K562 (cell line): ENCODE measurements around the gene NLRP6. TPM values are rescaled to one million over a fixed set of nuclear protein-coding genes. Genes with fewer than 3 reads are reported as not detected.

Source experiments
- CBX5 ChIP-seq: IDR thresholded peaks from 2 replicates; pipeline ENCODE4 v1.6.1; 2014; ENCODE audit warnings: low read depth, borderline replicate concordance
- COPS2 ChIP-seq: fragments of 450-650 bp; conservative IDR thresholded peaks from 2 replicates; pipeline ENCODE4 v1.6.1; 2016; ENCODE audit warnings: mild to moderate bottlenecking, moderate library complexity
- CTCFL ChIP-seq: IDR thresholded peaks from 2 replicates; pipeline ENCODE4 v1.6.1; 2011; ENCODE audit warnings: borderline replicate concordance, low read depth, mild to moderate bottlenecking, moderate library complexity, low read length; ENCODE audit not compliant: insufficient read depth, poor library complexity, severe bottlenecking
- EP300 ChIP-seq: IDR thresholded peaks from 2 replicates; pipeline ENCODE4 v1.6.1; 2012; ENCODE audit warnings: low read length, improper control_type of control experiment
- EP400 ChIP-seq: fragments of 450-650 bp; IDR thresholded peaks from 2 replicates; pipeline ENCODE4 v1.6.1; 2017; ENCODE audit warnings: antibody characterized with exemption, mild to moderate bottlenecking, moderate library complexity
- ESRRA ChIP-seq: fragments of 450-650 bp; IDR thresholded peaks from 2 replicates; pipeline ENCODE4 v1.6.1; 2014; ENCODE audit warnings: low read depth, mild to moderate bottlenecking, moderate library complexity, borderline replicate concordance
- ESRRB ChIP-seq: fragments of 250-450 bp; sonication (Bioruptor Pico); IDR thresholded peaks from 2 replicates; pipeline ENCODE4 v1.5.0; 2020; ENCODE audit warnings: mild to moderate bottlenecking, moderate library complexity, borderline replicate concordance
- GTF2F1 ChIP-seq: IDR thresholded peaks from 2 replicates; pipeline ENCODE4 v1.6.1; 2011; ENCODE audit warnings: low read depth, low read length, improper control_type of control experiment
- LARP7 ChIP-seq: fragments of 450-650 bp; IDR thresholded peaks from 2 replicates; pipeline ENCODE4 v1.6.1; 2016
- LEF1 ChIP-seq: fragments of 450-650 bp; IDR thresholded peaks from 2 replicates; pipeline ENCODE4 v1.6.1; 2016; ENCODE audit warnings: mild to moderate bottlenecking
- MCM5 ChIP-seq: fragments of 450-650 bp; IDR thresholded peaks from 2 replicates; pipeline ENCODE4 v1.6.1; 2016; ENCODE audit warnings: low read depth
- NRF1 ChIP-seq, 2 experiments: fragments of 450-650 bp; IDR thresholded peaks in 1 of 2; conservative IDR thresholded peaks in 1 of 2; 2 replicates each; pipeline ENCODE4 v1.6.1; 2014; ENCODE audit warnings: mild to moderate bottlenecking in 2 of 2
- PCBP2 ChIP-seq: fragments of 200-400 bp; formaldehyde crosslinking; IDR thresholded peaks from 2 replicates; pipeline ENCODE4 v1.6.1; 2018; ENCODE audit warnings: low read length, low read depth, mild to moderate bottlenecking, moderate library complexity; ENCODE audit not compliant: poor library complexity, severe bottlenecking
- RFX5 ChIP-seq: IDR thresholded peaks from 2 replicates; pipeline ENCODE4 v1.6.1; 2011; ENCODE audit warnings: low read depth, mild to moderate bottlenecking, improper control_type of control experiment, low read length
- SETDB1 ChIP-seq: IDR thresholded peaks from one replicate; pipeline ENCODE4 v1.6.1; 2012; ENCODE audit warnings: low read length, control low read depth, inconsistent platforms
- SMARCB1 ChIP-seq: IDR thresholded peaks from 2 replicates; pipeline ENCODE4 v1.6.1; 2011; ENCODE audit warnings: improper control_type of control experiment, low read depth; ENCODE audit not compliant: insufficient read length
- SP1 ChIP-seq: sonication (generic); formaldehyde crosslinking; IDR thresholded peaks from 2 replicates; pipeline ENCODE4 v1.8.1; 2022; ENCODE audit warnings: mild to moderate bottlenecking, missing genetic modification reagents
- SREBF2 ChIP-seq: sonication (generic); formaldehyde crosslinking; IDR thresholded peaks from 2 replicates; pipeline ENCODE4 v1.4.0; 2020; ENCODE audit warnings: mild to moderate bottlenecking, missing genetic modification reagents
- TCF7 ChIP-seq: sonication (generic); IDR thresholded peaks from 2 replicates; pipeline ENCODE4 v1.6.1; 2016; ENCODE audit warnings: antibody characterized with exemption, borderline replicate concordance
- ZBTB9 ChIP-seq: fragments of 450-650 bp; formaldehyde crosslinking; IDR thresholded peaks from 2 replicates; pipeline ENCODE4 v1.4.0; 2020; ENCODE audit warnings: mild to moderate bottlenecking, moderate library complexity
- ZNF23 ChIP-seq: fragments of 250-450 bp; sonication (Bioruptor Pico); IDR thresholded peaks from 2 replicates; pipeline ENCODE4 v1.4.0; 2020; ENCODE audit warnings: mild to moderate bottlenecking
- ZNF263 ChIP-seq: sonication (generic); formaldehyde crosslinking; IDR thresholded peaks from 2 replicates; pipeline ENCODE4 v1.8.0; 2022; ENCODE audit warnings: mild to moderate bottlenecking, missing genetic modification reagents, borderline replicate concordance
- ZNF347 ChIP-seq: fragments of 450-650 bp; formaldehyde crosslinking; IDR thresholded peaks from 2 replicates; pipeline ENCODE4 v1.4.0; 2020; ENCODE audit warnings: low read depth, mild to moderate bottlenecking, moderate library complexity
- ZNF830 ChIP-seq: fragments of 250-450 bp; sonication (Bioruptor Pico); IDR thresholded peaks from 2 replicates; pipeline ENCODE4 v1.5.0; 2021; ENCODE audit warnings: mild to moderate bottlenecking
- polyA plus RNA-seq, 8 experiments: library from polyadenylated mRNA; depleted of rRNA in 4 of 8; stranded (reverse) in 5 of 8; unstranded in 3 of 8; fragments of >200 nt; fragmentation: Nextera tagmentation in 2 of 8; fragmentation: Illumina TruSeq in 1 of 8; extraction: Ambion mirVana in 2 of 8; extraction: Trizol in 1 of 8; gene quantifications; 2 replicates each; pipeline versions ENCODE4 v1.2.1 to v1.2.3, GENCODE V29; 2011 to 2014; ENCODE audit warnings: inconsistent platforms in 1 of 8, missing spikeins in 1 of 8
- total RNA-seq, 7 experiments: library from RNA; depleted of rRNA in 6 of 7; stranded (reverse); fragments of >200 nt in 6 of 7; fragmentation: Illumina TruSeq in 2 of 7; extraction: Trizol in 2 of 7; gene quantifications; 2 replicates each; pipeline versions ENCODE4 v1.2.1 to v1.2.3, GENCODE V29; 2011 to 2021; ENCODE audit warnings: low replicate concordance in 1 of 7
- TF ChIP-seq, protein P1 (sequence below): fragments of 450-650 bp; IDR thresholded peaks from 2 replicates; pipeline ENCODE4 v1.6.1; 2017; ENCODE audit warnings: antibody characterized with exemption, mild to moderate bottlenecking

Gene NLRP6
- total and polyA plus RNA-seq, 9 of the 15 experiments (the other 6 are each of a cell fraction or from before 2014, with no cell fraction given) = 0.03 to 0.18 (median 0.15) TPM; not detected in 5

- TF ChIP-seq CTCFL (no peak), ESRRA (no peak), SMARCB1 (no peak), RFX5 (no peak), ZNF830 (CRISPR knock-in tag) (no peak), CBX5 (no peak), PCBP2 (no peak), EP400 (no peak), SREBF2 (no peak), SP1 (no peak), COPS2 (no peak), LEF1 (no peak), NRF1 (conservative IDR thresholded peaks at IDR 0.05 in 1 of 2, IDR thresholded peaks at IDR 0.05 in 1 of 2) (no peak), ZBTB9 (CRISPR knock-in tag) (peak; percentile 32; the same call in 1 of the 2 replicates), ZNF23 (CRISPR knock-in tag) (no peak), ESRRB (CRISPR knock-in tag) (no peak), ZNF347 (CRISPR knock-in tag) (no peak), ZNF263 (CRISPR knock-in tag) (peak; percentile 97), EP300 (no peak), GTF2F1 (no peak), TCF7 (no peak), SETDB1 (no peak), LARP7 (no peak), MCM5 (no peak)
- TF ChIP-seq, protein P1, sequence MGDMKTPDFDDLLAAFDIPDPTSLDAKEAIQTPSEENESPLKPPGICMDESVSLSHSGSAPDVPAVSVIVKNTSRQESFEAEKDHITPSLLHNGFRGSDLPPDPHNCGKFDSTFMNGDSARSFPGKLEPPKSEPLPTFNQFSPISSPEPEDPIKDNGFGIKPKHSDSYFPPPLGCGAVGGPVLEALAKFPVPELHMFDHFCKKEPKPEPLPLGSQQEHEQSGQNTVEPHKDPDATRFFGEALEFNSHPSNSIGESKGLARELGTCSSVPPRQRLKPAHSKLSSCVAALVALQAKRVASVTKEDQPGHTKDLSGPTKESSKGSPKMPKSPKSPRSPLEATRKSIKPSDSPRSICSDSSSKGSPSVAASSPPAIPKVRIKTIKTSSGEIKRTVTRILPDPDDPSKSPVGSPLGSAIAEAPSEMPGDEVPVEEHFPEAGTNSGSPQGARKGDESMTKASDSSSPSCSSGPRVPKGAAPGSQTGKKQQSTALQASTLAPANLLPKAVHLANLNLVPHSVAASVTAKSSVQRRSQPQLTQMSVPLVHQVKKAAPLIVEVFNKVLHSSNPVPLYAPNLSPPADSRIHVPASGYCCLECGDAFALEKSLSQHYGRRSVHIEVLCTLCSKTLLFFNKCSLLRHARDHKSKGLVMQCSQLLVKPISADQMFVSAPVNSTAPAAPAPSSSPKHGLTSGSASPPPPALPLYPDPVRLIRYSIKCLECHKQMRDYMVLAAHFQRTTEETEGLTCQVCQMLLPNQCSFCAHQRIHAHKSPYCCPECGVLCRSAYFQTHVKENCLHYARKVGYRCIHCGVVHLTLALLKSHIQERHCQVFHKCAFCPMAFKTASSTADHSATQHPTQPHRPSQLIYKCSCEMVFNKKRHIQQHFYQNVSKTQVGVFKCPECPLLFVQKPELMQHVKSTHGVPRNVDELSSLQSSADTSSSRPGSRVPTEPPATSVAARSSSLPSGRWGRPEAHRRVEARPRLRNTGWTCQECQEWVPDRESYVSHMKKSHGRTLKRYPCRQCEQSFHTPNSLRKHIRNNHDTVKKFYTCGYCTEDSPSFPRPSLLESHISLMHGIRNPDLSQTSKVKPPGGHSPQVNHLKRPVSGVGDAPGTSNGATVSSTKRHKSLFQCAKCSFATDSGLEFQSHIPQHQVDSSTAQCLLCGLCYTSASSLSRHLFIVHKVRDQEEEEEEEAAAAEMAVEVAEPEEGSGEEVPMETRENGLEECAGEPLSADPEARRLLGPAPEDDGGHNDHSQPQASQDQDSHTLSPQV = no peak; the same call in 1 of the 2 replicates
Measured at GRCh38 chr11:267491-267994, 10.7 kb upstream of the NLRP6 start (continued).
